IMR-90 (cell line): ENCODE data around the gene FAM118A. TPM values are rescaled to one million over a fixed set of nuclear protein-coding genes. Genes with fewer than 3 reads are reported as not detected.

Experiments used
- ATAC-seq: fragments of 200-7000 bp; cut with Tn5 transposase; 2 replicates; pipeline ENCODE4 v1.9.1; 2020; ENCODE audit warnings: low read depth, mild to moderate bottlenecking, moderate library complexity
- BruUV-seq: library from RNA; stranded (reverse); fragments of 400-500 nt; replicated peaks from 2 replicates; lab custom pipeline; 2021; lab: Mats Ljungman, UMichigan
- CTCF ChIA-PET: fragments of 300-600 bp; formaldehyde crosslinking; extraction: SDS; loops from one replicate; lab custom pipeline; 2021; ENCODE audit warnings: antibody characterized with exemption; lab: Yijun Ruan, JAX
- POLR2A ChIA-PET: fragments of 300-600 bp; sonication (Branson Sonifier 250); formaldehyde crosslinking; loops from one replicate; lab custom pipeline; 2022; ENCODE audit warnings: antibody characterized with exemption; ENCODE audit not compliant: unreplicated experiment; lab: Charles Lee
- DNase-seq: peaks from one replicate; pipeline ENCODE4 v3.0.0; 2013
- H2AFZ ChIP-seq: replicated peaks from 2 replicates; pipeline ENCODE3; 2013; ENCODE audit warnings: low read length, mild to moderate bottlenecking; ENCODE audit not compliant: poor library complexity
- H2AK5ac ChIP-seq: 2 replicates; pipeline ENCODE4 v1.6.1; 2013; ENCODE audit warnings: low read depth, low read length, inconsistent platforms
- H2AK9ac ChIP-seq: replicated peaks from 2 replicates; pipeline ENCODE3; 2013; ENCODE audit warnings: mild to moderate bottlenecking, low read depth, low read length, moderate library complexity; ENCODE audit not compliant: poor library complexity
- H2BK120ac ChIP-seq: 2 replicates; pipeline ENCODE4 v1.6.1; 2013; ENCODE audit warnings: low read depth, low read length, inconsistent platforms
- H2BK15ac ChIP-seq: 3 replicates; pipeline ENCODE4 v1.6.1; 2013; ENCODE audit warnings: low read depth, low read length, inconsistent platforms
- H2BK20ac ChIP-seq: 2 replicates; pipeline ENCODE4 v1.6.1; 2013; ENCODE audit warnings: low read depth, mild to moderate bottlenecking, inconsistent platforms, low read length, moderate library complexity
- H2BK5ac ChIP-seq: 2 replicates; pipeline ENCODE4 v1.6.1; 2013; ENCODE audit warnings: mild to moderate bottlenecking, low read depth, low read length, inconsistent platforms; ENCODE audit not compliant: poor library complexity, severe bottlenecking
- H3K14ac ChIP-seq: replicated peaks from 2 replicates; pipeline ENCODE4 v1.6.1; 2013; ENCODE audit warnings: low read depth, low read length, inconsistent platforms
- H3K18ac ChIP-seq: 2 replicates; pipeline ENCODE4 v1.6.1; 2013; ENCODE audit warnings: low read depth, low read length, control low read depth
- H3K23ac ChIP-seq: 2 replicates; pipeline ENCODE4 v1.6.1; 2013; ENCODE audit warnings: low read depth, low read length, inconsistent platforms
- H3K27ac ChIP-seq: 2 replicates; pipeline ENCODE4 v1.5.1; 2013; ENCODE audit warnings: mild to moderate bottlenecking, control low read depth, low read length; ENCODE audit not compliant: insufficient read depth
- H3K27me3 ChIP-seq: 2 replicates; pipeline ENCODE4 v1.6.1; 2013; ENCODE audit warnings: low read length; ENCODE audit not compliant: control insufficient read depth, insufficient read depth
- H3K36me3 ChIP-seq: 2 replicates; pipeline ENCODE4 v1.6.1; 2013; ENCODE audit warnings: low read length, mixed read lengths; ENCODE audit not compliant: control insufficient read depth, insufficient read depth
- H3K4ac ChIP-seq: 2 replicates; pipeline ENCODE4 v1.6.1; 2013; ENCODE audit warnings: low read depth, low read length, inconsistent platforms
- H3K4me1 ChIP-seq: 2 replicates; pipeline ENCODE4 v1.6.1; 2013; ENCODE audit warnings: low read length, mixed read lengths; ENCODE audit not compliant: control insufficient read depth, insufficient read depth
- H3K4me2 ChIP-seq: 2 replicates; pipeline ENCODE4 v1.6.1; 2013; ENCODE audit warnings: low read depth, mild to moderate bottlenecking, control low read depth, low read length, moderate library complexity
- H3K4me3 ChIP-seq: 2 replicates; pipeline ENCODE4 v1.5.1; 2013; ENCODE audit warnings: low read depth, mild to moderate bottlenecking, control low read depth, low read length, moderate library complexity; ENCODE audit not compliant: insufficient read depth
- H3K56ac ChIP-seq: 2 replicates; pipeline ENCODE4 v1.6.1; 2013; ENCODE audit warnings: low read length, inconsistent platforms; ENCODE audit not compliant: insufficient read depth; ENCODE audit errors: extremely low read depth
- H3K79me1 ChIP-seq, 2 experiments: 2 replicates each; pipeline ENCODE4 v1.6.1; 2013; ENCODE audit warnings: low read length in 2 of 2, inconsistent platforms in 1 of 2, low read depth in 1 of 2
- H3K9ac ChIP-seq: 2 replicates; pipeline ENCODE4 v1.6.1; 2013; ENCODE audit warnings: low read depth, low read length, control low read depth
- H3K9me1 ChIP-seq: 2 replicates; pipeline ENCODE4 v1.6.1; 2013; ENCODE audit warnings: low read length, inconsistent platforms; ENCODE audit not compliant: insufficient read depth
- H3K9me3 ChIP-seq: 2 replicates; pipeline ENCODE4 v1.6.1; 2013; ENCODE audit warnings: low read length; ENCODE audit not compliant: control insufficient read depth, insufficient read depth
- H4K20me1 ChIP-seq: 2 replicates; pipeline ENCODE4 v1.6.1; 2013; ENCODE audit warnings: low read length, inconsistent platforms; ENCODE audit not compliant: insufficient read depth
- H4K5ac ChIP-seq: 2 replicates; pipeline ENCODE4 v1.6.1; 2013; ENCODE audit warnings: mild to moderate bottlenecking, low read depth, low read length, control low read depth
- H4K8ac ChIP-seq, 2 experiments: 2 replicates each; pipeline ENCODE4 v1.6.1; 2013; ENCODE audit warnings: low read depth in 2 of 2, low read length in 2 of 2, control low read depth in 1 of 2, inconsistent platforms in 1 of 2
- H4K91ac ChIP-seq: 2 replicates; pipeline ENCODE4 v1.6.1; 2013; ENCODE audit warnings: low read depth, low read length, inconsistent platforms; ENCODE audit not compliant: insufficient read depth
- CHD1 ChIP-seq: IDR thresholded peaks from 2 replicates; pipeline ENCODE4 v1.6.1; 2012; ENCODE audit warnings: low read depth, low read length, improper control_type of control experiment
- ELK1 ChIP-seq: fragments of 150-350 bp; IDR thresholded peaks from 2 replicates; pipeline ENCODE4 v1.6.1; 2016; ENCODE audit warnings: low read depth, mild to moderate bottlenecking, low read length, moderate library complexity, borderline replicate concordance
- MAFK ChIP-seq: IDR thresholded peaks from 2 replicates; pipeline ENCODE4 v1.6.1; 2012; ENCODE audit warnings: low read depth, low read length, improper control_type of control experiment
- RFX5 ChIP-seq: IDR thresholded peaks from 2 replicates; pipeline ENCODE4 v1.8.0; 2012; ENCODE audit warnings: low read depth, mild to moderate bottlenecking, low read length, moderate library complexity
- WGBS, 2 experiments: methylation state at CpG; one replicate each; pipeline versions ENCODE4 v1.1.5 to v1.1.7; 2013; ENCODE audit warnings: missing lambda C conversion rate in 2 of 2; ENCODE audit not compliant: insufficient read length in 1 of 2; ENCODE audit errors: extremely low coverage in 2 of 2; 5-methylcytosine and 5-hydroxymethylcytosine counted together
- dilution Hi-C: fragments of 300-500 bp; cut with HindIII; formaldehyde crosslinking; loops from one replicate; pipeline ENCODE4 v1.14.3; 2018; ENCODE audit warnings: low sequenced_read_pairs; ENCODE audit not compliant: unreplicated experiment
- in situ Hi-C: fragments of 300-500 bp; cut with MboI; formaldehyde crosslinking; loops from 3 replicates; pipeline ENCODE4 v1.14.3; 2019; ENCODE audit warnings: low sequenced_read_pairs, inconsistent platforms, mixed read lengths
- intact Hi-C: fragments of 100-400 bp; cut with micrococcal nuclease; formaldehyde crosslinking; loops from 2 replicates; pipeline ENCODE4 v1.10.0; 2022
- polyA plus RNA-seq, 3 experiments: library from polyadenylated mRNA; depleted of rRNA; stranded (reverse); fragments of >200 nt; gene quantifications; 2 replicates each; pipeline ENCODE4 v1.2.3, GENCODE V29; 2012; ENCODE audit warnings: low replicate concordance in 1 of 3
- total RNA-seq: library from RNA; depleted of rRNA; stranded (reverse); fragments of >200 nt; gene quantifications from 2 replicates; pipeline ENCODE4 v1.2.3, GENCODE V29; 2012; rRNA removed

FAM118A gene
- total and polyA plus RNA-seq, 2 of the 4 experiments (the other 2 are of a cell fraction) = 20.6 to 95.6 TPM

DNA sequence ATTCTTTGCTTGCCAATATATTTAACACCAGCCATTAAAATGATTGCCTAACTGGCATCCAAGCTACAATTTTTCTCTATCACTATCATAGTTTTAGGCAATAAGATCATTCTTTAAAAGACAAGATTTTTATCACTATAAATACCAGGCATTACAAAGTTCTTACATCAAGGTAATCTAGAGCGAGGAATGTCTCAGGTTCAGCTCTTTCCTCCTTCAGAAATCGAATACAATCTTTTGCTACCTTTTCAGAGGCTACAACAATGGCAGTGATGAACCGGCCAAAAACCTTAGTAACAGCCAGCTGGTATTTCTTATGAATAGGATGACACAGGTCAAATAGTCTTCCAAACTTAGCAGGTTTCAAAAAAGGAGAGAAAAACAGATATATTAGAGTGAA is 79.8 kb downstream of the FAM118A start:
- WGBS, 2 experiments = no CpG with 5 or more reads among the region's 3 CpGs
- no TSS peak for BruUV-seq
- no peak for DNase-seq
- no peak overlapping the region for H2BK5ac ChIP-seq
- H3K9me3 ChIP-seq = no peaks in the 10 kb centered on the region
- TF ChIP-seq ELK1 (no peak), CHD1 (no peak), MAFK (no peak), RFX5 (no peak)
- no peak overlapping the region for H3K4me2 ChIP-seq
- H3K4me3 ChIP-seq = no peak overlapping the region
- H2AK9ac ChIP-seq = no peak overlapping the region
- CTCF ChIA-PET = interaction anchor here (0.5 kb wide), 1 partner anchor 147 kb away, joined by 3 read pairs; no protein-coding TSS in a partner anchor
- H3K56ac ChIP-seq = no peak overlapping the region
- in situ Hi-C loops = no loop called here
- no peak overlapping the region for H4K91ac ChIP-seq
- no peak for ATAC-seq
- dilution Hi-C loops = no loop called here
- no peak overlapping the region for H3K14ac ChIP-seq
- no peaks in the 10 kb centered on the region for H3K4me1 ChIP-seq
- intact Hi-C loops = no loop called here
- no peak overlapping the region for H2AK5ac ChIP-seq
- H4K20me1 ChIP-seq = no peaks in the 10 kb centered on the region
- H3K9ac ChIP-seq = no peak overlapping the region
- H2BK15ac ChIP-seq = no peak overlapping the region
- no peak overlapping the region for H4K8ac ChIP-seq
- no peak overlapping the region for H2BK120ac ChIP-seq
- peaks cover 31% of the 10 kb centered on the region for H3K27me3 ChIP-seq
- no peak overlapping the region for H2BK20ac ChIP-seq
- no peaks in the 10 kb centered on the region for H3K79me1 ChIP-seq
- no peak overlapping the region for H4K5ac ChIP-seq
- H3K4ac ChIP-seq = no peak overlapping the region
- H3K36me3 ChIP-seq = no peaks in the 10 kb centered on the region
- H3K27ac ChIP-seq = no peak overlapping the region
- H2AFZ ChIP-seq = no peak overlapping the region
- no peaks in the 10 kb centered on the region for H3K9me1 ChIP-seq
- POLR2A ChIA-PET = no interaction called here
- no peak overlapping the region for H3K23ac ChIP-seq
- no peak overlapping the region for H3K18ac ChIP-seq

Other genes starting within 250 kb of the FAM118A start
- 61.1 and 65.4 TPM in 2 replicates for gene NUP50, start 146.0 kb upstream of the FAM118A start, total RNA-seq
- 10.3 and 12.8 TPM in 2 replicates for gene NUP50, start 146.0 kb upstream of the FAM118A start, polyA plus RNA-seq (2012; rRNA removed)
- gene KIAA0930, start 69.0 kb upstream of the FAM118A start, total RNA-seq = 21.7 and 25.3 TPM in 2 replicates
- 34.1 and 38.1 TPM in 2 replicates for gene KIAA0930, start 69.0 kb upstream of the FAM118A start, polyA plus RNA-seq (2012; rRNA removed)
- gene UPK3A, start 25.0 kb upstream of the FAM118A start, total RNA-seq = not detected in 2 replicates
- not detected in 2 replicates for gene UPK3A, start 25.0 kb upstream of the FAM118A start, polyA plus RNA-seq (2012; rRNA removed)
- not detected in 2 replicates for gene SMC1B, start 103.7 kb downstream of the FAM118A start, total RNA-seq
- gene SMC1B, start 103.7 kb downstream of the FAM118A start, polyA plus RNA-seq (2012; rRNA removed) = not detected in 2 replicates
- gene RIBC2, start 103.8 kb downstream of the FAM118A start, total RNA-seq = 0.28 and 0.36 TPM in 2 replicates
- 0.29 and 0.50 TPM in 2 replicates for gene RIBC2, start 103.8 kb downstream of the FAM118A start, polyA plus RNA-seq (2012; rRNA removed)
- gene FBLN1, start 192.9 kb downstream of the FAM118A start, total RNA-seq = 11.3 and 11.4 TPM in 2 replicates
- 80.8 and 87.9 TPM in 2 replicates for gene FBLN1, start 192.9 kb downstream of the FAM118A start, polyA plus RNA-seq (2012; rRNA removed)